Endothelial cell of umbilical vein (primary cell): ENCODE measurements around the gene FUT8. TPM values are rescaled to one million over a fixed set of nuclear protein-coding genes. Genes with fewer than 3 reads are reported as not detected.

Source experiments
- BruUV-seq: library from RNA; stranded (reverse); fragments of 400-500 nt; replicated peaks from 2 replicates; lab custom pipeline; 2021; lab: Mats Ljungman, UMichigan
- CTCF ChIA-PET: fragments of 300-600, 350-600 bp; sonication (Branson Sonifier 250); formaldehyde crosslinking; loops from one replicate; lab custom pipeline; 2021; ENCODE audit warnings: antibody characterized with exemption, inconsistent platforms; lab: Charles Lee
- POLR2A ChIA-PET: fragments of 300-600, 350-600 bp; sonication (Branson Sonifier 250); formaldehyde crosslinking; loops from one replicate; lab custom pipeline; 2021; ENCODE audit warnings: antibody characterized with exemption, inconsistent platforms; lab: Charles Lee
- DNase-seq: peaks from one replicate; pipeline ENCODE4 v3.0.0-alpha.2; 2011; ENCODE audit warnings: low read depth, low spot score
- FAIRE-seq: peaks from 2 replicates; lab custom pipeline; 2011; peaks lifted over from hg19 to GRCh38; lab: Jason Lieb, UNC
- H2AFZ ChIP-seq: 2 replicates; pipeline ENCODE4 v1.6.0; 2012; ENCODE audit warnings: low read depth, low read length, control low read depth, inconsistent platforms
- H3K27ac ChIP-seq: 2 replicates; pipeline ENCODE4 v1.5.1; 2011; ENCODE audit warnings: low read depth, mild to moderate bottlenecking, control low read depth, low read length, moderate library complexity; ENCODE audit not compliant: insufficient read depth
- H3K27me3 ChIP-seq, 2 experiments: 2 replicates each; pipeline versions ENCODE4 v1.6.0 to v1.6.1; 2011; ENCODE audit warnings: low read length in 2 of 2, mixed read lengths in 1 of 2; ENCODE audit not compliant: control insufficient read depth in 2 of 2, insufficient read depth in 2 of 2
- H3K36me3 ChIP-seq, 2 experiments: 2 replicates in 1 of 2; 3 replicates in 1 of 2; pipeline ENCODE4 v1.5.1; 2011; ENCODE audit warnings: low read length in 2 of 2, mild to moderate bottlenecking in 1 of 2, moderate library complexity in 1 of 2; ENCODE audit not compliant: control insufficient read depth in 2 of 2, insufficient read depth in 2 of 2; ENCODE audit errors: extremely low read depth in 1 of 2
- H3K4me1 ChIP-seq: 3 replicates; pipeline ENCODE4 v1.5.1; 2011; ENCODE audit warnings: mild to moderate bottlenecking, low read length; ENCODE audit not compliant: control insufficient read depth, insufficient read depth; ENCODE audit errors: extremely low read depth
- H3K4me2 ChIP-seq: 2 replicates; pipeline ENCODE4 v1.6.1; 2011; ENCODE audit warnings: low read length, control low read depth, mixed read lengths; ENCODE audit not compliant: insufficient read depth
- H3K4me3 ChIP-seq, 3 experiments: fragments of 200-600 bp in 1 of 3; sonication (generic), shearing (Covaris generic) in 1 of 3; replicated peaks in 1 of 3; 2 replicates each; pipeline ENCODE4 v1.5.1; 2011 to 2016; ENCODE audit warnings: control low read depth in 3 of 3, low read length in 3 of 3, mild to moderate bottlenecking in 2 of 3, inconsistent platforms in 1 of 3, low read depth in 1 of 3, moderate library complexity in 1 of 3; ENCODE audit not compliant: insufficient read depth in 1 of 3
- H3K79me2 ChIP-seq: 2 replicates; pipeline ENCODE4 v1.6.0; 2012; ENCODE audit warnings: low read length, inconsistent platforms; ENCODE audit not compliant: control insufficient read depth, insufficient read depth
- H3K9ac ChIP-seq: replicated peaks from 2 replicates; pipeline ENCODE3; 2011; ENCODE audit warnings: low read length, control low read depth; ENCODE audit not compliant: insufficient read depth; ENCODE audit errors: extremely low read depth
- H3K9me1 ChIP-seq: replicated peaks from 3 replicates; pipeline ENCODE4 v1.6.0; 2011; ENCODE audit warnings: mild to moderate bottlenecking, low read length; ENCODE audit not compliant: control insufficient read depth, insufficient read depth; ENCODE audit errors: extremely low read depth
- H3K9me3 ChIP-seq: replicated peaks from 2 replicates; pipeline ENCODE4 v1.5.1; 2012; ENCODE audit warnings: low read length, inconsistent platforms; ENCODE audit not compliant: control insufficient read depth, insufficient read depth
- H4K20me1 ChIP-seq: replicated peaks from 2 replicates; pipeline ENCODE3; 2011; ENCODE audit warnings: mild to moderate bottlenecking, low read length; ENCODE audit not compliant: control insufficient read depth, insufficient read depth; ENCODE audit errors: extremely low read depth
- CTCF ChIP-seq, 2 donors: IDR thresholded peaks; 1 replicate in 1 of 2; 2 replicates in 1 of 2; pipeline ENCODE4 v1.5.1; 2011; ENCODE audit warnings: low read length in 2 of 2, mild to moderate bottlenecking in 2 of 2, moderate library complexity in 2 of 2, control low read depth in 1 of 2, inconsistent platforms in 1 of 2, low read depth in 1 of 2; ENCODE audit not compliant: insufficient read depth in 1 of 2; ENCODE audit errors: extremely low read depth in 1 of 2
- EZH2 ChIP-seq: IDR thresholded peaks from 2 replicates; pipeline ENCODE4 v1.6.1; 2012; ENCODE audit warnings: borderline replicate concordance, low read depth, mild to moderate bottlenecking, moderate library complexity, low read length, inconsistent platforms; ENCODE audit not compliant: severe bottlenecking
- FOS ChIP-seq: IDR thresholded peaks from 2 replicates; pipeline ENCODE4 v1.6.1; 2011; ENCODE audit warnings: mild to moderate bottlenecking, low read length, moderate library complexity, borderline replicate concordance; ENCODE audit not compliant: insufficient read depth
- GATA2 ChIP-seq: IDR thresholded peaks from 2 replicates; pipeline ENCODE4 v1.7.0; 2011; ENCODE audit warnings: low read depth, mild to moderate bottlenecking, moderate library complexity, mixed read lengths, low read length; ENCODE audit not compliant: insufficient read length, insufficient read depth
- JUN ChIP-seq: IDR thresholded peaks from 2 replicates; pipeline ENCODE4 v1.6.1; 2011; ENCODE audit warnings: borderline replicate concordance, low read depth; ENCODE audit not compliant: insufficient read length, insufficient read depth
- MYC ChIP-seq: IDR thresholded peaks from one replicate; pipeline ENCODE4 v1.6.1; 2011; ENCODE audit warnings: mild to moderate bottlenecking, low read depth, low read length
- POLR2A ChIP-seq: IDR thresholded peaks from 2 replicates; pipeline ENCODE4 v1.6.1; 2012; ENCODE audit warnings: low read depth, mild to moderate bottlenecking, control low read depth, low read length
- POLR2AphosphoS5 ChIP-seq: IDR thresholded peaks from 2 replicates; pipeline ENCODE4 v1.6.1; 2012; ENCODE audit warnings: low read depth, mild to moderate bottlenecking, control low read depth, low read length, moderate library complexity; ENCODE audit not compliant: insufficient read depth
- dilution Hi-C: fragments of 300-500 bp; cut with MboI; formaldehyde crosslinking; loops from one replicate; pipeline ENCODE4 v1.15.0; 2019; ENCODE audit warnings: low sequenced_read_pairs; ENCODE audit not compliant: extremely low pct_ligation_motif_present
- intact Hi-C: fragments of 100-400 bp; cut with micrococcal nuclease; formaldehyde crosslinking; loops from one replicate; pipeline ENCODE4 v1.10.0; 2022
- polyA plus RNA-seq, 4 experiments: library from polyadenylated mRNA; depleted of rRNA in 3 of 4; stranded (reverse) in 3 of 4; unstranded in 1 of 4; fragments of >200 nt; gene quantifications; 2 replicates each; pipeline versions ENCODE4 v1.2.1 to v1.2.3, GENCODE V29; 2011 to 2012; ENCODE audit warnings: missing spikeins in 1 of 4
- total RNA-seq: library from RNA; stranded (reverse); gene quantifications from 2 replicates; pipeline ENCODE4 v1.2.3, GENCODE V29; 2021
- TF ChIP-seq, protein P1 (sequence below): IDR thresholded peaks from 2 replicates; pipeline ENCODE4 v1.6.1; 2011; ENCODE audit not compliant: insufficient read depth, insufficient read length

The FUT8 gene
- total and polyA plus RNA-seq, 2 donors (not counting 3 experiments of a cell fraction or from before 2014, with no cell fraction given) = 16.7 to 38.8 TPM

- no peaks in the 10 kb centered on the region for H3K79me2 ChIP-seq
- FAIRE-seq = no peak
- CTCF ChIA-PET = interaction anchor here (1.1 to 1.4 kb wide), 4 partner anchors 10 to 160 kb away, joined by 3 to 8 read pairs (median 3); no protein-coding TSS in a partner anchor
- no peaks in the 10 kb centered on the region for H3K27me3 ChIP-seq
- no peak for DNase-seq
- TF ChIP-seq, protein P1, sequence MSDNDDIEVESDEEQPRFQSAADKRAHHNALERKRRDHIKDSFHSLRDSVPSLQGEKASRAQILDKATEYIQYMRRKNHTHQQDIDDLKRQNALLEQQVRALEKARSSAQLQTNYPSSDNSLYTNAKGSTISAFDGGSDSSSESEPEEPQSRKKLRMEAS = no peak
- TF ChIP-seq FOS (no peak), POLR2AphosphoS5 (no peak), GATA2 (no peak), MYC (no peak), JUN (no peak), EZH2 (no peak), CTCF (IDR thresholded peaks at IDR 0.05; ENCODE audit: extremely low read depth in 1 of 2, insufficient read depth in 1 of 2, low read depth in 1 of 2, low read length in 2 of 2) (no peak), POLR2A (no peak)
- H3K36me3 ChIP-seq = no peaks in the 10 kb centered on the region
- no peak overlapping the region for H3K4me3 ChIP-seq
- H4K20me1 ChIP-seq = no peaks in the 10 kb centered on the region
- no peak overlapping the region for H2AFZ ChIP-seq
- H3K4me2 ChIP-seq = no peak overlapping the region
- dilution Hi-C loops (no loop called here), intact Hi-C loops (no loop called here)
- POLR2A ChIA-PET = no interaction called here
- no peak overlapping the region for H3K9ac ChIP-seq
- no peaks in the 10 kb centered on the region for H3K9me3 ChIP-seq
- no TSS peak for BruUV-seq
- H3K4me1 ChIP-seq = no peaks in the 10 kb centered on the region
- no peak overlapping the region for H3K27ac ChIP-seq
- H3K9me1 ChIP-seq = no peaks in the 10 kb centered on the region
Observed at GRCh38 chr14:65664436-65664835, 251.9 kb downstream of the FUT8 start.
